ENCODE results near the gene DBF4B.
"Not testable (repeated sequence)": the region's sequence is repeated elsewhere in the genome, so short reads cannot be mapped to it uniquely, and the experiment has no call there.

GRCh38 chr17:44726121-44726520 is 17.7 kb downstream of the DBF4B start:
- not testable (repeated sequence) for TF ChIP-seq CTCF, EZH2 (IDR thresholded peaks at IDR 0.05)

Measured in neural progenitor cell (in vitro differentiated cells).